HG03045 (cell line): Measurements from ENCODE around the gene AFF3.

Experiments
- ATAC-seq: cut with Tn5 transposase; IDR thresholded peaks from one replicate; pipeline ENCODE4 v1.9.1; 2021; ENCODE audit warnings: mild to moderate bottlenecking, moderate library complexity; ENCODE audit not compliant: unreplicated experiment

AFF3 gene

DNA sequence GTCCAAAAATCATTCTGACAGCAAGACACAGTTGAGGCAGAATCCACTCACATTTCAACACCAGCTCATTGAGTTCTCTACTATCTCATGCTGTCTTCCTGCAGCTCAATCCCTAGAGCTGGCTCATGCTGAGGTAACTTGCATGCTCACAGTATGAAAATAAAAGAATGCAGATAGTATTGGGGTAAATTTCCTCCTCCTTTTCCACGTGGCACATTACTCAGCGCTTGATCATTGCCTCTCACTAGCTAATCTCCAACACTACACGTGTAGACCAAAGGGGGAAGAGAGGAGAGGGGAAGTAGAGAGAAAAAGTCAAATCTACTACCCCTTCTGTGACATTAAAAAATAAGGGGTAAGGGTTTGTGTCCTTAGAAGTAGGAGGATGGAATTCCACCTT is 300.6 kb downstream of the AFF3 start:
- no peak for ATAC-seq

DNA sequence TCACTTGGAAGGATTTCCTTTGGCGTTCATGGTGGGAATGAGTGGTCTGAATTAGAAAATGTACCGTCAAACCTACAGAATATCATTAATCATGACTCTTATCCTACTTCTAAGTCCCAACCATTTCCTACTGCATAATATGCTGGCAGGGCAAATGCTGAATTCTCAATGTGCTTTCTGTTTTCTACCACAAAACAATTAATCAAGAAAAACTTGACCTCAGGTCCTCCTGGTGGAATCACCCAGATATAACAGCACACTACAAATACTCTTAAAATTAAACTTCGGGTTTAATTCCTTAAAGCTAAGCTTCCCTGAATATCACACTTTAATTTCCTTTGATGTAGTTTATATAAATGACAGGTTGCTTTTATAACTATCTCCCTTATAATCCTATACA is 301.6 kb downstream of the AFF3 start:
- ATAC-seq: no peak

DNA sequence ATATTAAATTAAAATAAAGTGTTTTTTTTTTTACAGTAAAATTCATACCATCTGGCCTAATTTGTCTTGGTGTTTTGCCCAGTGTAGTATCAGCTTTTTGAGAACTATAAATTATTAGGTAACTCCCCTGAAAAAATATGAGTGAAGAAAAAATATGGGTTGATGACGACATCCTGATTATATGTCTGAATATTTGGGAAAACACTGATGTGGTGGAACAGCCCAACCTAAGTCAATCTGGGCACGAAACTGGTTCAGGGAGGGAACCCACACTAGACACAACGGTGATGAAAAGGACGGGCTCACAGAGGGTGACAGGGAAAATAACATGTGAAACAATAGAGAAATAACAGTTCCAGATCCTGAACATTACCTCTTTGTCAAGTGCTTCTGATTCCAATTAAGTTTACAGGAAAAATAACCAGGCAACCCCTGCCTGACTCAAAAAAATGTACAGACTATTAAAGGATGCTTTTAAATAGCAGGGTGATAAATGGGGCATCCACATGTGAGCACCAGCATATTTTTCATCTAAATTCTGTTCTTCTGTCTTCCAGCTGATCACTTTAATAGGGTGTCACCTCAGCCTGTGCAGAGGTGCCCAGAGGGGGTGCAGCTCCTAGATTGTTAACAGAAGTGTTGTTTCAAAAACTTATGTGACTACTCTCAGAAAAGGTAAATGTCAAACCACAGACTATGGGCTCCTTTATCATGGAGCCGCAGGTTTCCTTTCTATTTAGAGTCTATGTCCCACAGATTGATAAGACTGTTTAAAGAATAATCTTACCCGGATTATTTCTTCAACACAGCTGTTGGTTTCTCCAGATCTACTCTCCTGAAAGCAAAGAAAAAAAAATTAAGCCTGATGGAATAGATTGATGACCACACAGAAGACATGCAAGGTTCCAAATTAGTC is 305.4 kb downstream of the AFF3 start:
- ATAC-seq: no peak

- ATAC-seq: no peak
These were observed 308.0 kb downstream of the AFF3 start for GRCh38 chr2:99834426-99834825.

- no peak for ATAC-seq
These were observed 308.7 kb downstream of the AFF3 start for GRCh38 chr2:99833586-99834201.

DNA sequence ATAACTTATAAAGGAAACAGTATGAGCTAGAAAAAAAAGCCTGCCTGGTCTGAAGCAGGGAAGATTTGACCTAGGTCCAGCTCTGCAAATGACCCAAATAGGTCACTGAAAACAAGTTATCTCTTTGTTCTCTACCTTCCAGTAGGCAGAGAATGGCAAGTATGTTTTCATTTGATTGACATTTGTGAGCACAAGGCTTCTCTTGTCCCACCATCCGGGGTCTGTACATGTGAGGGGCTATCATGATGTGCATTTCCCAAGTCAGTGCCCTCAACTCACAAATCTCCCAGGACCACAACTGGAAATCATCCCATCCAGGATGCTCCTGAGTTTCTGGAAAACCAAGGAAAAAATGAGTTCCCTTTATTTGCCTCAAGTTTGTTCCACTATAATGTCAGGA is 309.5 kb downstream of the AFF3 start:
- ATAC-seq: no peak

- ATAC-seq: no peak
These were observed 310.6 kb downstream of the AFF3 start for GRCh38 chr2:99831772-99832171.

DNA sequence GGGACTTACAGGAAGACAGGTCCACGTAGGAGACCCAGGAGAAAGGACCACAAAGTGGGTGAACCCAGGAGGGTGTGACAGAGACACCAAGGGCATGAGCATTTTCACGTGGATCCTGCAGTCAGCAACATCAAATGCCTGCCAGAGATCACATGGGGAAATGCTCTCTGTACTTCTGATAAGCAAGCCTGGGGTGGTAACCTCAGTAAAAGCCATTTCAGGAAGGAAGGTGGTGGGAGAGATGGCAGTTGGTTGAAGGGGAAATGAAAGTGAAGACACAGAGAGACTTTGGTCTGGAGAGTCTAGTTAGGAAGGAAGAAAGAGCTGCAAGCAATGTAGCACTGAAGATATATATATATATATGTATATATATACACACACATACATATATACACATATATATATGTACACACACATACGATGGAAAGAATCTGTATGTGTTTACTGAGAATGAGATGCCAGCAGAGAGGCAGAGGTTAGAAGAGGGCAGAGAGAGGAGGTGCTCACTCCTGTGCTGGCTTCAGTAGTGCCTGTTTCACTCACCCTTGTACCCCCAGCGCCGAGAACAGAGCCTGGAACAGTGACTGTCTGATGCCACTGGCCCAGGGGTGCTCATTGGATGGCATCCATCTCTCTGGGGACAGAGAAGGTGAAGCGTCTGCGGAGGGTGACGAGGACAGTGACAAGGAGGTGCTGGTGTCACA is 314.9 kb downstream of the AFF3 start:
- ATAC-seq: no peak

GRCh38 chr2:99825630-99826029 is 316.8 kb downstream of the AFF3 start:
- ATAC-seq: no peak

DNA sequence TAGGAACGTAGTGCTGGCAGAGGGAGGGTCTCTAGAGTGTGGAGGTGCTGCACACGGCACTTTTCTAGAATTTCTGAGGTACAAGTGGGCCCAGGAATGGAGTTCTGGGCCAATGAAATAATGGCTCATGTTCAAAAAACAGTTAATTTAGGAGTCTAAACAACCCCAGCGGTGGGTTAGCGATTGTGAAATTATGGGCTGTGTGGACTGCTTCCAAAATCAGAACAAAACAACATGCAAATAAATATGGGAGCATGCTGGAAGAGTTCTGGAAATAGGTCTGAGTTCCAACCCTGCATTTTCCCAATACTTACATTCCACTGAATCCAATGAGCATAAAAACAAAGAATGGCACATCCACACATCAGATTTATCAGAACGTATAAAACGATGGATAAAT is 317.6 kb downstream of the AFF3 start:
- ATAC-seq: no peak

DNA sequence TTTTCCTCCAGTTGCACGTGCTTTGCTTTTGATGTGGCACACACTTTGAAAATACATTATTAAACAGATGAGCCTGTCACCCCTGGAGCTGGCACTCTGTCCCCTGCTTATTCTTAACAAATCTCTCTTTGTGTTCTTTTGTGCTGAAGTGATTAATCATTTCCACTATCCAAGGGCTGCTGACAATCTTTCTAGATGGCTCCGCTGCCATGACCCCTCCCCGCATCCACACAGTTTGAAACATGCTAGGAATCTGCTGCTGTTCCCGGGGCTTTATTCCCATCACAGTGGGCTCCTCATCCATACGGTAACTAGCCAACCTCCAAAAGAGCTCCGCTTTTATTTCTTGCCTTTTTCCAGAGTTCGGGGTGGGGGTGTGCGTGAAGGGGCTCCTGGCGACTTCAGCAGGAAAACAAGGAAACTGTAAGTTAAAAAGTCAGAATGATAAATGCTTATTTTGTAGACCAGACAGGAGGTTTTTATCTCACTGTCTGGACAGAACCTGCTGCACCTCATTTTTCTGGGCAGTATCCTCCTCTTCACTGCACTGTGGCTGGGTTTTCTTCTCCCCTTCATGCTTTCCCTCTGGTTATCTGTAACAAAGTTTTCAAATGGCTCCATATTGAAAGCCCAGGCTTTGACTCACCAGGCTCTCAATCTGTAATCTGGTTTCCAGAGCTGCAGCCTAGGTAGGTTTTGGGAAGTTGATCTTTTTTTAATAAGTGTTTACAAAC is 319.7 kb downstream of the AFF3 start:
- ATAC-seq: no peak

DNA sequence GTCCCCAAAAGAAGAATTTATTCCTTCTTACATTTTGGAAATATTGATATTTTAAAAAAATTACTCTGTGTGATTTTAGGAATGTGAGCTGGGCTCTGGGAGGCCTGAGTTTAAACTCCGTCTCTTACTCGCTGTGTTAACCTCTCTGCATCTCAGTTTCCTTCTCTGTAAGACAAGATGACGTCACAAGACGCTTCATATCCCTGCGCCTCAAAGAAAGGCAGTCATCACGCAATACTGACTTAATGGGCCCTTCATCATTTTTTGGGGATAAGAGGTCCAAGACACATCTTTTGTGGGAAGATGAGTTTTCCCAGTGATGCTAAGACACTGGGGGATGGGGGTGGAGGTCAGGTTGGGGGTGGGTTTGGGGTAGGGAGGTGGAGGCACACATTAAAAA is 320.4 kb downstream of the AFF3 start:
- no peak for ATAC-seq

DNA sequence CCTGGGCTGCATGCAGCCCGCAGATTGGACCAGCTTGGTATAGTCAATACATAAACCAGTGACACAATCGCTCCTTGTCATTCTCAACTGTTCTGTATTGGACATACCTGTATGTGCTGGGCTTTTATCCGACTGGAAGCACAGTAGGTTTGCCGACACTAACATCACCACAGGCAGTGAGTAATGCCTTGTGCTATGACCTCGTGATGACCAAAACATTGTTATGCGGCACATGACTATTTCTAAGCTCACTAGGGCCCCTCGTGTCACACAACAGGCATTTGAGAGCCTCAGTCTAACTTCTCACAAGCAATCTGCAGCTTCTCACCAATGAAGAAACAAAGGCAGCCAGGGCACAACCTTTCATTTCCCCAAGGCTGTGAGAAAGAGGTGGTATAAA is 320.8 kb downstream of the AFF3 start:
- ATAC-seq: no peak

GRCh38 chr2:99821039-99821438 is 321.4 kb downstream of the AFF3 start:
- ATAC-seq: no peak

DNA sequence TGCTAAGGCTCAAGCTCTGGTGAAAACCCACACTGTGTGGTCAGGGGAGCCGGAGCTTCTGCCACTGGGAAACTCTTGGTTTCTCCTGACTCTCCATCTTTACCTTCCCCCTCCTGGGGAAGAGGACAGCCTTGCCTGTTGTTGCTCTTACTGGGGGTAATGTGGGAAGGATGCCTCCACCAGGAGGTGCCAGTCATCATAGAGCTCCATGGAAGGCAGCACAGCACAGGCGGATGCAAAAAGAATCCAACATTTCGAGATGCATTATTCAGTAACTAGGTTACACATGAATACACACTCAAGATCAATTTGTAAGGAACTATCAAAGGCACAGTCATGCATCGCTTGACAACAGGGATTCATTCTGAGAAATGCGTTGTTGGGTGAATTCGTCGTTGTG is 322.6 kb downstream of the AFF3 start:
- ATAC-seq: no peak

DNA sequence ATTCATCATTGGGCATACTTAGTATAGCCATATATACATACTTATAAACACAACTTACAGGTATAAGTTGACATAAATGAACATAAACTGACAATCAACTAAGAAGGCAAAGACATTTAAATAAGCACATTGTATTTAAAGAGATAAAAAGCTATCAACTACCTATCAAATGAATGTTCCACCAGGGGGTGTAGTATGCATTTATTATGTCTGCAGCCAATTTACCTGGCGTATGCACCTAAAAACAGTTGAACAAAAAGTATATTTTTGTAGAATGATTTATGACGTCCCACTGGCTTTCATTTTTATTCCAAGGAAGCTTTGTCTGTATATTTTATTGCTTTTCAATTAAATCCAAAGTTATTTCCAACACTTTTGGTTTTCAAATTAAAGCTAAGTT is 323.5 kb downstream of the AFF3 start:
- ATAC-seq: no peak

GRCh38 chr2:99816908-99817307 is 325.5 kb downstream of the AFF3 start:
- no peak for ATAC-seq

GRCh38 chr2:99812426-99812825 is 330.0 kb downstream of the AFF3 start:
- ATAC-seq: no peak

GRCh38 chr2:99811544-99811943 is 330.8 kb downstream of the AFF3 start:
- ATAC-seq: no peak

- ATAC-seq: no peak
These were observed 332.2 kb downstream of the AFF3 start for GRCh38 chr2:99810225-99810624.

DNA sequence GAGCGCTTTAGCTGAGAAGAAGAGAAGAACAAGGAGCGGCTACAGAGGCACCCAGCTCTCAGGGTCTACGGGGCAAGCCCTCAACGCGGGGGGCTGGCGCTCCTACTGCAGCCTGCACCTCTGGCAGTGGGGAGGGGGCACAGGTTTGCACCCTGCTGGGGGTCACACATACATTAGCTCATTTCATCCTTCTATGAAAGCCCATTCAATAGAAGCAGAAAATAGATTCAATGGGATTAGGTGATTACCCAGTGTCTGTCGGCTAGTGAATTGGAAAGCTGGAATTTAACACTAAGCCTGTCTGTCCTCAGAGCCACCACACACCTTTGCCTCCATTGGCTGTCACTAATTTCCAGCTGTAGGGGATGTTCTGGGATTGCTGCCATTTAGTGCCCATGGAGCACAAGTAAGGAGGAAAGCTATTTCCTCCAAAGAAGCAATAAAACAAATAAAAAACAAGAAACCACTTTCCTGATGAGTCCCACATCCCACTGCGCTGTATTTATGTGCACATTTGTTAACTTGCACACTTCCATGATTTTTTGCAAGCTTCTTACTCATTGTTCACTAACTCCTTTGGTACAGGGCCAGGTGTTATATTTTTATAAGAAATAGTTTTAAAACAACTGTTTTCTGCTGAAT is 333.0 kb downstream of the AFF3 start:
- no peak for ATAC-seq
